GM12874 (cell line): ENCODE results near the gene PLAU.

Experiments used
- CTCF ChIP-seq: IDR thresholded peaks from 2 replicates; pipeline ENCODE4 v1.5.1; 2011; ENCODE audit warnings: low read depth, mild to moderate bottlenecking, control low read depth, low read length, moderate library complexity; ENCODE audit not compliant: insufficient read depth

Gene PLAU

GRCh38 chr10:73878365-73878764, 32.6 kb upstream of the PLAU start:
- TF ChIP-seq CTCF, result no peak

GRCh38 chr10:73879296-73880173, 31.4 kb upstream of the PLAU start:
- TF ChIP-seq CTCF, result peak; percentile 94

GRCh38 chr10:73881221-73881919, 29.6 kb upstream of the PLAU start:
- TF ChIP-seq CTCF, result no peak

- TF ChIP-seq CTCF, result no peak
These were observed 26.9 kb upstream of the PLAU start for GRCh38 chr10:73884017-73884416.

- peak; percentile 88 for TF ChIP-seq CTCF
These were observed 24.8 kb upstream of the PLAU start for GRCh38 chr10:73886085-73886529.

GRCh38 chr10:73886661-73887293, 24.2 kb upstream of the PLAU start:
- TF ChIP-seq CTCF, result no peak

DNA sequence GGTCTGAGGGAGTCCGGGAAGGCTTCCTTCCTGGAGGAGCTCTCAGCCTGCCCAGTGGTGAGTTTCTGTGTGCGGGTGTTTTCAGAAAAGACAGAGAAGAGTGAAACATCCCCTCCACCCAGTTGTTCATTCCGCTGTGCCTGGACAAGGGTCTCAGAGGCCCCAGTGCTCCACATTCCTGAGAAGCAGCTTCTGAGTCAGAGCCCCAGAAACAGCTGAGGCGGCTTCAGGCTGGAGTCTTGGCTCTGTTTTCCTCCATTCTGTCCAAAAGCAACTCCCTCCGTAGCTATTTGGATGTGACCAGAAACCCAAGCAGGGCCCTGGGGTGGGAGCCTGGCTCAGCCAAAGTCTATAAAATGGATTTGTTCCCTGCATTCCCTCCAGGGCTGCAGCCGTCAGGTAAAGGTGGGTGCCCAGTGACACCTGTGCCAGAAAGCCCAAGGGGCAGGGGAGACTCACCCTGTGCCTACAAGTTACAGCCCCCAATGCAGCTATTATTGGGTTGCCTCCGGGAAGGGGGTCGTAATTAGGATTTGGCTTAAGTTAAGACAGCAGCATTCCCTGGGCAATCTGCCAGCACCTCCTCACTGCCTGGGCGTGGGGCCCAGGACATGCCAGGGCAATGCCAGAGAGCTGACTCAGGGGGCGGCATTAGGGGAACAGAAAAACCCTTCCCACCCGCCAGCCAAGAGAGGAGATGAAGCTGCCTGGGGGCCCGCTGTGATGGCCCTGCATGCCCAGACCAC, 23.5 kb upstream of the PLAU start:
- TF ChIP-seq CTCF, result no peak
